ENCODE results near the gene HIC1. TPM values are rescaled to one million over a fixed set of nuclear protein-coding genes. Genes with fewer than 3 reads are reported as not detected.

The HIC1 gene
- polyA plus RNA-seq, 10 donors = 19.2 to 44.6 (median 32.1) TPM

GRCh38 chr17:2094891-2095535, 40.1 kb downstream of the HIC1 start:
- DNase-seq = peak in 2 of 3 donors; percentile 32 to 69

GRCh38 chr17:2095536-2095910, 40.6 kb downstream of the HIC1 start:
- no peak for DNase-seq

GRCh38 chr17:2101448-2102257, 46.8 kb downstream of the HIC1 start:
- no peak for DNase-seq

- DNase-seq = peak; percentile 76 to 89 (median 76)
Observed at GRCh38 chr17:2102931-2103809, 48.3 kb downstream of the HIC1 start.

GRCh38 chr17:2105663-2106062, 50.8 kb downstream of the HIC1 start:
- DNase-seq = no peak

GRCh38 chr17:2106308-2106955, 51.5 kb downstream of the HIC1 start:
- peak in 1 of 3 donors; percentile 54 for DNase-seq

GRCh38 chr17:2107050-2107449, 52.1 kb downstream of the HIC1 start:
- no peak for DNase-seq

- DNase-seq = peak in 2 of 3 donors; percentile 47 to 64
Observed at GRCh38 chr17:2107506-2107905, 52.6 kb downstream of the HIC1 start.

- no peak for DNase-seq
Observed at GRCh38 chr17:2108170-2108569, 53.3 kb downstream of the HIC1 start.

- peak in 1 of 3 donors; percentile 22 for DNase-seq
Observed at GRCh38 chr17:2110436-2110835, 55.5 kb downstream of the HIC1 start.

- DNase-seq = peak in 2 of 3 donors; percentile 67 to 91
Observed at GRCh38 chr17:2111691-2112090, 56.8 kb downstream of the HIC1 start.

Other genes starting within 250 kb of the HIC1 start
- gene SMYD4, start 225.2 kb upstream of the HIC1 start, polyA plus RNA-seq (ENCODE audit: insufficient read length in 10 of 10) = 10 to 100 TPM in 1 of 10 donors, 1 to 10 TPM in 9; 5.4 to 10.2 (median 7.4) TPM
- gene RPA1, start 225.1 kb upstream of the HIC1 start, polyA plus RNA-seq (ENCODE audit: insufficient read length in 10 of 10) = 10 to 100 TPM; 45.1 to 68.1 (median 53.8) TPM
- 1 to 10 TPM in 6 of 10 donors, under 1 TPM in 4; 0.70 to 1.8 (median 1.1) TPM for gene RTN4RL1, start 29.8 kb upstream of the HIC1 start, polyA plus RNA-seq (ENCODE audit: insufficient read length in 10 of 10)
- 10 to 100 TPM; 22.8 to 38.8 (median 26.5) TPM for gene DPH1, start 24.9 kb upstream of the HIC1 start, polyA plus RNA-seq (ENCODE audit: insufficient read length in 10 of 10)
- gene OVCA2, start 13.1 kb upstream of the HIC1 start, polyA plus RNA-seq (ENCODE audit: insufficient read length in 10 of 10) = 10 to 100 TPM in 5 of 10 donors, 1 to 10 TPM in 5; 6.5 to 15.3 (median 10.6) TPM
- gene SMG6, start 248.7 kb downstream of the HIC1 start, polyA plus RNA-seq (ENCODE audit: insufficient read length in 10 of 10) = 10 to 100 TPM; 12.5 to 20.1 (median 16.8) TPM
- 10 to 100 TPM; 12.3 to 24.2 (median 18.4) TPM for gene SRR, start 248.8 kb downstream of the HIC1 start, polyA plus RNA-seq (ENCODE audit: insufficient read length in 10 of 10)